Caco-2 (cell line): ENCODE results near the gene SLC66A3. TPM values are rescaled to one million over a fixed set of nuclear protein-coding genes. Genes with fewer than 3 reads are reported as not detected.

Experiments
- Bru-seq: library from RNA; stranded (reverse); fragments of 400-500 nt; gene quantifications from one replicate; lab custom pipeline; 2021; lab: Mats Ljungman, UMichigan
- BruChase-seq, 2 experiments: library from RNA; stranded (reverse); fragments of 400-500 nt; gene quantifications; one replicate each; lab custom pipeline; 2021; lab: Mats Ljungman, UMichigan
- BruUV-seq: library from RNA; stranded (reverse); fragments of 400-500 nt; replicated peaks from 2 replicates; lab custom pipeline; 2021; lab: Mats Ljungman, UMichigan
- CTCF ChIA-PET: fragments of 300-600 bp; sonication (Branson Sonifier 250); formaldehyde crosslinking; loops from one replicate; lab custom pipeline; 2022; ENCODE audit warnings: antibody characterized with exemption; lab: Charles Lee
- POLR2A ChIA-PET: fragments of 300-600 bp; sonication (Branson Sonifier 250); formaldehyde crosslinking; loops from one replicate; lab custom pipeline; 2022; ENCODE audit warnings: antibody characterized with exemption; lab: Charles Lee
- DNase-seq, 2 experiments: peaks; one replicate each; pipeline versions ENCODE4 v3.0.0 to v3.0.0-alpha.2; 2020 to 2022
- H3K27me3 ChIP-seq: replicated peaks from 2 replicates; pipeline ENCODE4 v1.6.0; 2011; ENCODE audit warnings: low read length; ENCODE audit not compliant: control insufficient read depth, insufficient read depth
- H3K36me3 ChIP-seq: 2 replicates; pipeline ENCODE4 v1.5.1; 2011; ENCODE audit warnings: low read length; ENCODE audit not compliant: control insufficient read depth, insufficient read depth
- H3K4me1 ChIP-seq: fragments of 250-450 bp; sonication (Bioruptor Pico); 2 replicates; pipeline ENCODE4 v1.5.1; 2020; ENCODE audit warnings: mild to moderate bottlenecking
- H3K4me3 ChIP-seq: 2 replicates; pipeline ENCODE4 v1.5.1; 2011; ENCODE audit warnings: low read depth, mild to moderate bottlenecking, control low read depth, low read length
- H3K9me3 ChIP-seq: fragments of 250-450 bp; sonication (Bioruptor Pico); 2 replicates; pipeline ENCODE4 v1.5.1; 2020; ENCODE audit warnings: mild to moderate bottlenecking, moderate library complexity
- H3K27ac Mint-ChIP-seq: one replicate; pipeline ENCODE4 v1.8.0; 2022; ENCODE audit warnings: mixed read lengths; ENCODE audit not compliant: unreplicated experiment
- H3K27me3 Mint-ChIP-seq: one replicate; pipeline ENCODE4 v1.8.0; 2022; ENCODE audit warnings: mixed read lengths; ENCODE audit not compliant: insufficient read depth, unreplicated experiment
- H3K36me3 Mint-ChIP-seq: one replicate; pipeline ENCODE4 v1.8.0; 2022; ENCODE audit warnings: mild to moderate bottlenecking, mixed read lengths; ENCODE audit not compliant: insufficient read depth, unreplicated experiment
- H3K4me1 Mint-ChIP-seq: one replicate; pipeline ENCODE4 v1.8.0; 2022; ENCODE audit warnings: low read depth, mixed read lengths; ENCODE audit not compliant: unreplicated experiment
- H3K4me3 Mint-ChIP-seq: one replicate; pipeline ENCODE4 v1.8.0; 2022; ENCODE audit warnings: mild to moderate bottlenecking, moderate library complexity, mixed read lengths; ENCODE audit not compliant: unreplicated experiment
- H3K9me3 Mint-ChIP-seq: one replicate; pipeline ENCODE4 v1.8.0; 2022; ENCODE audit warnings: mixed read lengths; ENCODE audit not compliant: unreplicated experiment
- intact Hi-C: fragments of 100-400 bp; cut with micrococcal nuclease; formaldehyde crosslinking; loops from one replicate; pipeline ENCODE4 v1.10.0; 2022; ENCODE audit not compliant: unreplicated experiment
- long read RNA-seq: library from polyadenylated mRNA; stranded (forward); transcript quantifications from one replicate; pipeline ENCODE4 v2.0.0, GENCODE V29; 2022
- total RNA-seq: library from RNA; stranded (reverse); gene quantifications from 2 replicates; pipeline ENCODE4 v1.2.3, GENCODE V29; 2022
- TF ChIP-seq, protein P1 (sequence below), 2 experiments: fragments of 200-600 bp in 1 of 2; IDR thresholded peaks; 1 replicate in 1 of 2; 2 replicates in 1 of 2; pipeline versions ENCODE4 v1.5.1 to v1.8.0; 2011 to 2022; ENCODE audit warnings: antibody characterized with exemption in 1 of 2, control low read depth in 1 of 2, inconsistent platforms in 1 of 2, low read depth in 1 of 2, low read length in 1 of 2, mild to moderate bottlenecking in 1 of 2, moderate library complexity in 1 of 2; ENCODE audit not compliant: insufficient read depth in 1 of 2, severe bottlenecking in 1 of 2, unreplicated experiment in 1 of 2

Gene SLC66A3
- total RNA-seq (10.4 and 12.1 TPM in 2 replicates), Bru-seq, nascent RNA (percentile 54 among the genes with signal in this experiment), BruChase-seq, experiment 1, labeled RNA remaining after a 2-hour chase (percentile 57 among the genes with signal in this experiment), BruChase-seq, experiment 2, labeled RNA remaining after a 6-hour chase (percentile 60 among the genes with signal in this experiment)
- long read RNA-seq, transcript PQLC3-201 (7 exons, 1,830 nt) = major isoform, 27 of 44 reads
- long read RNA-seq, partial matches to known transcripts = 8 of 44 reads
- long read RNA-seq, other reads (novel, unspliced or antisense) = 5 of 44 reads

DNA sequence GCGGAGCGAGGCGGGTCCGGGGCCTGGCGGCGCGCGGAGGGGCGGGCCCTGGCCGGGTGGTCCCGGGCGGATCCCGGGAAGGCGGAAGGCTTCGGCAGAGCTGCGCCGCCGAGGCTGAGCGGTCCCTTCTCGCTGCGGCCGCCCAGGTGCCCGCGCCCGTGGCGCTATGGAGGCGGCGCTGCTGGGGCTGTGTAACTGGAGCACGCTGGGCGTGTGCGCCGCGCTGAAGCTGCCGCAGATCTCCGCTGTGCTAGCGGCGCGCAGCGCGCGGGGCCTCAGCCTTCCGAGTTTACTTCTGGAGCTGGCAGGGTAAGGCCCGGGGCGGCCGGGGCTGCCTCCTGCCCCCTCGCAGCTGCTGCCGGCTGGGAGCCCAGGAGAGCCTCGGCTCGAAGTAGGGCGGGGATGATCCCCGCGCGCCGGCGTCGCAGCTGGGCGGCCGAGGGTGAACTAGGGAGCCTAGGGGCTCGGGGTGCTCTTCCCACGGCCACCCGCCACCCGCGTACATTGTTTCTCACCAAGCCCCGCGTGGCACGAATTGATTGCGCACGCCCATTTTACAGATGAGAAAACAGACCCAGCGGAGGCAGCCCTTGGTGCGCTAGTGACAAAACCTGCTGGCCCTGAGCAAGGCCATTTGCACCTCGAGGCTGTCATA is at the start of gene SLC66A3:
TSS of gene SLC66A3 (plus strand) at position 87 of the 655 bp plus-strand sequence. CDS start at position 167, 80 bp downstream.
- TF ChIP-seq, protein P1, sequence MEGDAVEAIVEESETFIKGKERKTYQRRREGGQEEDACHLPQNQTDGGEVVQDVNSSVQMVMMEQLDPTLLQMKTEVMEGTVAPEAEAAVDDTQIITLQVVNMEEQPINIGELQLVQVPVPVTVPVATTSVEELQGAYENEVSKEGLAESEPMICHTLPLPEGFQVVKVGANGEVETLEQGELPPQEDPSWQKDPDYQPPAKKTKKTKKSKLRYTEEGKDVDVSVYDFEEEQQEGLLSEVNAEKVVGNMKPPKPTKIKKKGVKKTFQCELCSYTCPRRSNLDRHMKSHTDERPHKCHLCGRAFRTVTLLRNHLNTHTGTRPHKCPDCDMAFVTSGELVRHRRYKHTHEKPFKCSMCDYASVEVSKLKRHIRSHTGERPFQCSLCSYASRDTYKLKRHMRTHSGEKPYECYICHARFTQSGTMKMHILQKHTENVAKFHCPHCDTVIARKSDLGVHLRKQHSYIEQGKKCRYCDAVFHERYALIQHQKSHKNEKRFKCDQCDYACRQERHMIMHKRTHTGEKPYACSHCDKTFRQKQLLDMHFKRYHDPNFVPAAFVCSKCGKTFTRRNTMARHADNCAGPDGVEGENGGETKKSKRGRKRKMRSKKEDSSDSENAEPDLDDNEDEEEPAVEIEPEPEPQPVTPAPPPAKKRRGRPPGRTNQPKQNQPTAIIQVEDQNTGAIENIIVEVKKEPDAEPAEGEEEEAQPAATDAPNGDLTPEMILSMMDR (IDR thresholded peaks at IDR 0.05; ENCODE audit: insufficient read depth in 1 of 2, low read depth in 1 of 2, low read length in 1 of 2, severe bottlenecking in 1 of 2, unreplicated experiment in 1 of 2) = peak in 1 of 2 experiments; percentile 28
- peak in 1 of 2 experiments; percentile 94 for DNase-seq
- no peaks in the 10 kb centered on the region for H3K9me3 ChIP-seq
- intact Hi-C loops = loop anchor here (2.0 to 10.0 kb wide), 3 partner anchors 23 to 1232 kb away; partner anchors contain the start of gene ROCK2
- peak within 1 kb of the TSS; percentile 92 for H3K27ac Mint-ChIP-seq
- peak within 1 kb of the TSS; percentile 55 for H3K4me3 Mint-ChIP-seq
- ChIA-PET POLR2A (interaction anchor here (1.6 kb wide), 1 partner anchor 23 kb away, joined by 11 read pairs; a partner anchor contains a TSS), CTCF (interaction anchor here (0.7 to 1.5 kb wide), 4 partner anchors 22 to 262 kb away, joined by 3 to 10 read pairs (median 7); partner anchors contain the start of gene ROCK2)
- H3K4me3 ChIP-seq = peak within 1 kb of the TSS; percentile 65
- no TSS peak for BruUV-seq
- no peaks in the 10 kb centered on the region for H3K27me3 Mint-ChIP-seq
- H3K9me3 Mint-ChIP-seq = no peaks in the 10 kb centered on the region
- no peaks in the 10 kb centered on the region for H3K36me3 ChIP-seq
- no peaks in the 10 kb centered on the region for H3K4me1 Mint-ChIP-seq
- H3K36me3 Mint-ChIP-seq = peaks cover 5% of the 10 kb centered on the region
- no peaks in the 10 kb centered on the region for H3K27me3 ChIP-seq
- H3K4me1 ChIP-seq = peaks cover 11% of the 10 kb centered on the region

DNA sequence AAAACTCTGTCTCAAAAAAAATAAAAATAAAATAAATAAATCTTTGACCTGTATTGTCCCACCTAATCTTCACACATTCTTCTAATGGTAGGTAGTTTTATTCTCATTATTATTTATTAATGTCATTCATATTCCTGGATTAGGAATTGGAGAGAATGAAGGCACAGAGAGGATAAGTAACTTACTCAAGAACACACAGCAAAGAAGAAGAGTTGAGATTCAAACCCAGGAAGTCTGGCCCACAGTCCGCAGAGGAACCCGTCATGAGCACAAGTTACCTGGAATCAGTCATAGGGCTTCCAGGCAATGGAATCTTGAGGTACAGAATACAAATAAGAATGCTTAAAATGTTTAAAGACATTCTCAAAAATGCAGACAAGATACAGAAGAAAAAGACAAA is 46.3 kb upstream of the SLC66A3 start:
- no TSS peak for BruUV-seq
- Mint-ChIP-seq H3K36me3 (no peaks in the 10 kb centered on the region), H3K9me3 (peaks cover 22% of the 10 kb centered on the region), H3K27ac (no peak overlapping the region), H3K27me3 (peaks cover 10% of the 10 kb centered on the region), H3K4me3 (no peak overlapping the region), H3K4me1 (no peaks in the 10 kb centered on the region)
- intact Hi-C loops = no loop called here
- H3K9me3 ChIP-seq = no peaks in the 10 kb centered on the region
- ChIA-PET POLR2A (no interaction called here), CTCF (no interaction called here)
- H3K27me3 ChIP-seq = no peaks in the 10 kb centered on the region
- H3K36me3 ChIP-seq = no peaks in the 10 kb centered on the region
- H3K4me3 ChIP-seq = no peak overlapping the region
- no peak for DNase-seq
- TF ChIP-seq, protein P1 (IDR thresholded peaks at IDR 0.05; ENCODE audit: insufficient read depth in 1 of 2, low read depth in 1 of 2, low read length in 1 of 2, severe bottlenecking in 1 of 2, unreplicated experiment in 1 of 2) = no peak
- no peaks in the 10 kb centered on the region for H3K4me1 ChIP-seq

DNA sequence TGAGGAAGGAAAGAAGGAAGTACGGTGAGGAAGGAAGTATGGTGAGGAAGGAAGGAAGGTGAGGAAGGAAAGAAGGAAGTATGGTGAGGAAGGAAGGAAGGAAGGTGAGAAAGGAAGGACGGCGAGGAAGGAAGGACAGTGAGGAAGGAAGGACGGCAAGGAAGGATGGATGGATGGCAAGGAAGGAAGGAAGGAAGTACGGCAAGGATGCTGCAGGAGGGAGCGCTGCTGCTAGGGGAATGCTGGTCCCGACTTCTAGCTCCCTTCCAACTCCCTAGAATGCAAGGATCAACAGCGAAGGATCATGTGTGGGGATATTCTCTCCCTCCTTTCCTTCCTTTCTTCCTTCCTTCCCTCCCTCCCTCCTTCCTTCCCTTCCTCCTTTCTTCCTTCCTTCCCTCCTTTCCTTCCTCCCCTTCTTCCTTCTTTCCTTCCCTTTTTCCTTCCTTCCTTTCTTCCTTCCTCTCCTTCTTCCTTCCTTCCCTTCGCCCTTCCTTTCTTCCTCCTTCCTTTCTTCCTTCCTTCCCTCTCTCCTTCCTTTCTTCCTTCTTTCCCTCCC is 42.3 kb upstream of the SLC66A3 start:
- Mint-ChIP-seq H3K27ac (no peak overlapping the region), H3K9me3 (peaks cover 22% of the 10 kb centered on the region)
- CTCF ChIA-PET = no interaction called here

More for the DNA sequence above, 42.3 kb upstream of the SLC66A3 start:
- H3K36me3 ChIP-seq = no peaks in the 10 kb centered on the region
- POLR2A ChIA-PET = no interaction called here
- Mint-ChIP-seq H3K36me3 (no peaks in the 10 kb centered on the region), H3K4me1 (no peaks in the 10 kb centered on the region), H3K27me3 (peaks cover 10% of the 10 kb centered on the region), H3K4me3 (no peak overlapping the region)
- no peak overlapping the region for H3K4me3 ChIP-seq
- TF ChIP-seq, protein P1 (IDR thresholded peaks at IDR 0.05; ENCODE audit: insufficient read depth in 1 of 2, low read depth in 1 of 2, low read length in 1 of 2, severe bottlenecking in 1 of 2, unreplicated experiment in 1 of 2) = no peak
- no peak for DNase-seq
- no peaks in the 10 kb centered on the region for H3K9me3 ChIP-seq
- BruUV-seq = no TSS peak
- intact Hi-C loops = no loop called here
- no peaks in the 10 kb centered on the region for H3K27me3 ChIP-seq
- H3K4me1 ChIP-seq = no peaks in the 10 kb centered on the region
